Progenitor cell of endocrine pancreas (in vitro differentiated cells): ENCODE results near the gene PSMD13. TPM values are rescaled to one million over a fixed set of nuclear protein-coding genes. Genes with fewer than 3 reads are reported as not detected.

Experiments
- DNase-seq: peaks from one replicate; pipeline ENCODE4 v3.0.0; 2021; ENCODE audit warnings: low spot score; ENCODE audit not compliant: unreplicated experiment
- H3K27ac Mint-ChIP-seq: 2 replicates; pipeline ENCODE4 v1.8.0; 2021; ENCODE audit warnings: mild to moderate bottlenecking, moderate library complexity, mixed read lengths
- H3K27me3 Mint-ChIP-seq: 2 replicates; pipeline ENCODE4 v1.8.0; 2021; ENCODE audit warnings: mixed read lengths
- H3K36me3 Mint-ChIP-seq: 2 replicates; pipeline ENCODE4 v1.8.0; 2022; ENCODE audit warnings: mixed read lengths; ENCODE audit not compliant: insufficient read depth
- H3K4me1 Mint-ChIP-seq: 2 replicates; pipeline ENCODE4 v1.8.0; 2021; ENCODE audit warnings: low read depth, mixed read lengths
- H3K4me3 Mint-ChIP-seq: 2 replicates; pipeline ENCODE4 v1.8.0; 2021; ENCODE audit warnings: low read depth, mild to moderate bottlenecking, moderate library complexity, mixed read lengths
- H3K9me3 Mint-ChIP-seq: 2 replicates; pipeline ENCODE4 v1.8.0; 2021; ENCODE audit warnings: low read depth, mixed read lengths
- total RNA-seq: library from RNA; stranded (reverse); gene quantifications from 2 replicates; pipeline ENCODE4 v1.2.1, GENCODE V29; 2021
- TF ChIP-seq, protein P1 (sequence below): fragments of 200-600 bp; sonication (generic); IDR thresholded peaks from one replicate; pipeline ENCODE4 v1.5.0; 2021; ENCODE audit warnings: antibody characterized with exemption, mild to moderate bottlenecking; ENCODE audit not compliant: unreplicated experiment

Gene PSMD13
- total RNA-seq, 1 donor from 2014 or later: 100 TPM

GRCh38 chr11:298406-299065 lies 61.8 kb downstream of the PSMD13 start:
- Mint-ChIP-seq H3K4me1 (peaks cover 9% of the 10 kb centered on the region), H3K27ac (no peak overlapping the region), H3K36me3 (no peaks in the 10 kb centered on the region), H3K27me3 (peaks cover 13% of the 10 kb centered on the region), H3K9me3 (no peaks in the 10 kb centered on the region), H3K4me3 (no peak overlapping the region)
- TF ChIP-seq, protein P1, sequence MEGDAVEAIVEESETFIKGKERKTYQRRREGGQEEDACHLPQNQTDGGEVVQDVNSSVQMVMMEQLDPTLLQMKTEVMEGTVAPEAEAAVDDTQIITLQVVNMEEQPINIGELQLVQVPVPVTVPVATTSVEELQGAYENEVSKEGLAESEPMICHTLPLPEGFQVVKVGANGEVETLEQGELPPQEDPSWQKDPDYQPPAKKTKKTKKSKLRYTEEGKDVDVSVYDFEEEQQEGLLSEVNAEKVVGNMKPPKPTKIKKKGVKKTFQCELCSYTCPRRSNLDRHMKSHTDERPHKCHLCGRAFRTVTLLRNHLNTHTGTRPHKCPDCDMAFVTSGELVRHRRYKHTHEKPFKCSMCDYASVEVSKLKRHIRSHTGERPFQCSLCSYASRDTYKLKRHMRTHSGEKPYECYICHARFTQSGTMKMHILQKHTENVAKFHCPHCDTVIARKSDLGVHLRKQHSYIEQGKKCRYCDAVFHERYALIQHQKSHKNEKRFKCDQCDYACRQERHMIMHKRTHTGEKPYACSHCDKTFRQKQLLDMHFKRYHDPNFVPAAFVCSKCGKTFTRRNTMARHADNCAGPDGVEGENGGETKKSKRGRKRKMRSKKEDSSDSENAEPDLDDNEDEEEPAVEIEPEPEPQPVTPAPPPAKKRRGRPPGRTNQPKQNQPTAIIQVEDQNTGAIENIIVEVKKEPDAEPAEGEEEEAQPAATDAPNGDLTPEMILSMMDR: no peak
- DNase-seq: no peak

GRCh38 chr11:299081-299891 lies 62.5 kb downstream of the PSMD13 start, which contains the start of gene IFITM5:
IFITM5 (minus strand) TSS chr11:299526; CDS start chr11:299490, 36 bp downstream.
- H3K27ac Mint-ChIP-seq: no peak within 1 kb of the TSS
- H3K4me3 Mint-ChIP-seq: no peak within 1 kb of the TSS
- DNase-seq: no peak
- no peaks in the 10 kb centered on the region for H3K9me3 Mint-ChIP-seq
- H3K36me3 Mint-ChIP-seq: no peaks in the 10 kb centered on the region
- H3K4me1 Mint-ChIP-seq: peaks cover 9% of the 10 kb centered on the region
- TF ChIP-seq, protein P1: no peak
- H3K27me3 Mint-ChIP-seq: peaks cover 13% of the 10 kb centered on the region

GRCh38 chr11:299951-300735 lies 63.4 kb downstream of the PSMD13 start:
- Mint-ChIP-seq H3K4me1 (peaks cover 12% of the 10 kb centered on the region), H3K27ac (no peak overlapping the region)
- TF ChIP-seq, protein P1: peak; percentile 32

More at GRCh38 chr11:299951-300735, 63.4 kb downstream of the PSMD13 start:
- no peak for DNase-seq
- Mint-ChIP-seq H3K36me3 (no peaks in the 10 kb centered on the region), H3K27me3 (peaks cover 13% of the 10 kb centered on the region), H3K9me3 (no peaks in the 10 kb centered on the region), H3K4me3 (no peak overlapping the region)

Other genes with a start within 250 kb of the PSMD13 start
- not detected in 2 replicates for gene SCGB1C1, start 43.9 kb upstream of the PSMD13 start, total RNA-seq
- gene BET1L, start 29.6 kb upstream of the PSMD13 start, total RNA-seq: 46.9 and 49.6 TPM in 2 replicates
- 83.7 and 88.0 TPM in 2 replicates for gene RIC8A, start 29.3 kb upstream of the PSMD13 start, total RNA-seq
- 27.0 and 29.3 TPM in 2 replicates for gene SIRT3, start 634 bp upstream of the PSMD13 start, total RNA-seq
- gene NLRP6, start 41.4 kb downstream of the PSMD13 start, total RNA-seq: not detected in 2 replicates
- gene PGGHG, start 52.1 kb downstream of the PSMD13 start, total RNA-seq: 67.0 and 74.7 TPM in 2 replicates
- gene IFITM5, start 62.5 kb downstream of the PSMD13 start, total RNA-seq: not detected in 2 replicates
- 33.2 and 33.5 TPM in 2 replicates for gene IFITM2, start 70.8 kb downstream of the PSMD13 start, total RNA-seq
- 2.3 TPM in 2 replicates for gene IFITM1, start 77.1 kb downstream of the PSMD13 start, total RNA-seq
- 99.3 and 105 TPM in 2 replicates for gene IFITM3, start 83.9 kb downstream of the PSMD13 start, total RNA-seq
- gene B4GALNT4, start 132.5 kb downstream of the PSMD13 start, total RNA-seq: 277 and 294 TPM in 2 replicates
- gene PKP3, start 157.2 kb downstream of the PSMD13 start, total RNA-seq: 55.9 and 56.9 TPM in 2 replicates
- 111 and 117 TPM in 2 replicates for gene SIGIRR, start 178.0 kb downstream of the PSMD13 start, total RNA-seq
- 31.0 and 34.6 TPM in 2 replicates for gene ANO9, start 205.0 kb downstream of the PSMD13 start, total RNA-seq
- 48.2 and 50.4 TPM in 2 replicates for gene PTDSS2, start 213.3 kb downstream of the PSMD13 start, total RNA-seq